Uterus (tissue), 2 donors: ENCODE measurements around the gene EXOSC5.

Experiments used
- POLR2A ChIP-seq, 2 donors: fragments of 450-650 bp; IDR thresholded peaks; one replicate each; pipeline ENCODE4 v1.6.1; 2016; ENCODE audit warnings: antibody characterized with exemption in 2 of 2, mild to moderate bottlenecking in 1 of 2, moderate library complexity in 1 of 2
- TF ChIP-seq, protein P1 (sequence below), 4 experiments: fragments of 200-600 bp in 2 of 4; fragments of 450-650 bp in 2 of 4; sonication (generic) in 2 of 4; IDR thresholded peaks; one replicate each; pipeline ENCODE4 v1.5.1; 2016 to 2019; ENCODE audit warnings: antibody characterized with exemption in 4 of 4, mild to moderate bottlenecking in 2 of 4, moderate library complexity in 1 of 4

DNA sequence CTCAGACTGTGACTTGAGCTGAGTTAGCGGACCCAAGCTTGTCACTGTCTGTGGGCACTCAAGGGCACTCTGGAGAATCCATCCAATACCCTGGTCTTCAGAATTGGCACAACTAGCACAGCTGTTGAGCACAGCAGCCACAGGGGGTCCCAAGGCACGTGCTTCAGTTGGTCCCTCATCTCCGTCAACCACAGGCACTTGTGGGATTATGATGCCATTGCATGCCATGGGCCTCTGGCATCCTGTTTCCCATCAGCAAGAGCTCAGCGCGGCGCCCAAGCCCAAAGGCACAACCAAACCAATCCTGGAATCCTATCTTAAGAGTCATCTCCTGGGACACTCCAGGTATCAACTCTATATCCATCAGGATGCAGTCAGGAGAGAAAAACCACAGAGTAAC, 33.8 kb upstream of the EXOSC5 start:
- TF ChIP-seq, protein P1, sequence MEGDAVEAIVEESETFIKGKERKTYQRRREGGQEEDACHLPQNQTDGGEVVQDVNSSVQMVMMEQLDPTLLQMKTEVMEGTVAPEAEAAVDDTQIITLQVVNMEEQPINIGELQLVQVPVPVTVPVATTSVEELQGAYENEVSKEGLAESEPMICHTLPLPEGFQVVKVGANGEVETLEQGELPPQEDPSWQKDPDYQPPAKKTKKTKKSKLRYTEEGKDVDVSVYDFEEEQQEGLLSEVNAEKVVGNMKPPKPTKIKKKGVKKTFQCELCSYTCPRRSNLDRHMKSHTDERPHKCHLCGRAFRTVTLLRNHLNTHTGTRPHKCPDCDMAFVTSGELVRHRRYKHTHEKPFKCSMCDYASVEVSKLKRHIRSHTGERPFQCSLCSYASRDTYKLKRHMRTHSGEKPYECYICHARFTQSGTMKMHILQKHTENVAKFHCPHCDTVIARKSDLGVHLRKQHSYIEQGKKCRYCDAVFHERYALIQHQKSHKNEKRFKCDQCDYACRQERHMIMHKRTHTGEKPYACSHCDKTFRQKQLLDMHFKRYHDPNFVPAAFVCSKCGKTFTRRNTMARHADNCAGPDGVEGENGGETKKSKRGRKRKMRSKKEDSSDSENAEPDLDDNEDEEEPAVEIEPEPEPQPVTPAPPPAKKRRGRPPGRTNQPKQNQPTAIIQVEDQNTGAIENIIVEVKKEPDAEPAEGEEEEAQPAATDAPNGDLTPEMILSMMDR (IDR thresholded peaks at IDR 0.05): no peak
- TF ChIP-seq POLR2A (IDR thresholded peaks at IDR 0.05): no peak
